ENCODE results near the gene ZFYVE1. TPM values are rescaled to one million over a fixed set of nuclear protein-coding genes. Genes with fewer than 3 reads are reported as not detected.

Gene ZFYVE1
- total RNA-seq, 1 donor from 2014 or later, result 38.1 TPM

- DNase-seq (ENCODE audit: extremely low spot score, unreplicated experiment), result no peak
- Mint-ChIP-seq H3K27me3 (ENCODE audit: unreplicated experiment) (no peaks in the 10 kb centered on the region), H3K4me1 (ENCODE audit: unreplicated experiment) (peaks cover 8% of the 10 kb centered on the region), H3K9me3 (ENCODE audit: unreplicated experiment) (no peaks in the 10 kb centered on the region), H3K4me3 (ENCODE audit: unreplicated experiment) (no peak overlapping the region), H3K36me3 (ENCODE audit: unreplicated experiment) (peaks cover 31% of the 10 kb centered on the region), H3K27ac (ENCODE audit: unreplicated experiment) (no peak overlapping the region)
- no peak for TF ChIP-seq CTCF (IDR thresholded peaks at IDR 0.05)
Observed at GRCh38 chr14:73000073-73000472, 26.8 kb downstream of the ZFYVE1 start.

GRCh38 chr14:72999316-72999715 is 27.6 kb downstream of the ZFYVE1 start:
- Mint-ChIP-seq H3K27ac (ENCODE audit: unreplicated experiment) (no peak overlapping the region), H3K4me3 (ENCODE audit: unreplicated experiment) (no peak overlapping the region), H3K36me3 (ENCODE audit: unreplicated experiment) (peaks cover 34% of the 10 kb centered on the region), H3K9me3 (ENCODE audit: unreplicated experiment) (no peaks in the 10 kb centered on the region), H3K27me3 (ENCODE audit: unreplicated experiment) (no peaks in the 10 kb centered on the region), H3K4me1 (ENCODE audit: unreplicated experiment) (peaks cover 8% of the 10 kb centered on the region)
- DNase-seq (ENCODE audit: extremely low spot score, unreplicated experiment), result no peak
- TF ChIP-seq CTCF (IDR thresholded peaks at IDR 0.05), result no peak

DNA sequence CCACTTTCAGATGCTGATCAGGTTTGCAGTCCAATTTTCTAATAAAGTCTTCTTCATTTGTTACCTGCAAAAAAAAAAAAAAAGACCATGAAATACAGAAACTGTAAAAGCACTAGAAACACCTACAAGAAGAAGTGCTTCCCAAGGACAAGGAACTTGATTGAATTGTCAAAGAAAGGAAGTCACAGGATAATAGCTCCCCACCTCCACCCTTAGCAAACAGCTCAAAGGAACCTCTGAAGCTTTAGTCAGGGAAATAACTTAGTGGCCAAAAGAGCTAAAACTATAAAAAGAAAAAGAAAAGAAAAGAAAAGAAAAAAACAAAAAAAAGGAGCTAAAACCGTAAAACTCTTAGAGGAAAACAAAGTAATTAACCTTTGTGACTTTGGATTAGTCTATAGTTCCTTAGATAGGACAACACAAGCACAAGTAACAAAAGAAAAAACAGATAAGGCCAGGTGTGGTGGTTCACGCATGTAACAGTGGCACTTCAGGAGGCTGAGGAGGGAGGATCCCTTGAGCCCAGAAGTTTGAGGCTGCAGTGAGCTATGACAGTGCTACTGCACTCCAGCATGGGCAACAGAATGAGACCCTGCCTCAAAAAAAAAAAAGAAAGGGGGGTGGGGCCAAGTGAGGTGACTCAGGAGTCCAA is 28.5 kb downstream of the ZFYVE1 start:
- DNase-seq (ENCODE audit: extremely low spot score, unreplicated experiment), result no peak
- peaks cover 29% of the 10 kb centered on the region for H3K36me3 Mint-ChIP-seq (ENCODE audit: unreplicated experiment)
- peaks cover 8% of the 10 kb centered on the region for H3K4me1 Mint-ChIP-seq (ENCODE audit: unreplicated experiment)
- H3K27ac Mint-ChIP-seq (ENCODE audit: unreplicated experiment), result no peak overlapping the region
- no peak overlapping the region for H3K4me3 Mint-ChIP-seq (ENCODE audit: unreplicated experiment)
- H3K27me3 Mint-ChIP-seq (ENCODE audit: unreplicated experiment), result no peaks in the 10 kb centered on the region
- no peak for TF ChIP-seq CTCF (IDR thresholded peaks at IDR 0.05)
- no peaks in the 10 kb centered on the region for H3K9me3 Mint-ChIP-seq (ENCODE audit: unreplicated experiment)

DNA sequence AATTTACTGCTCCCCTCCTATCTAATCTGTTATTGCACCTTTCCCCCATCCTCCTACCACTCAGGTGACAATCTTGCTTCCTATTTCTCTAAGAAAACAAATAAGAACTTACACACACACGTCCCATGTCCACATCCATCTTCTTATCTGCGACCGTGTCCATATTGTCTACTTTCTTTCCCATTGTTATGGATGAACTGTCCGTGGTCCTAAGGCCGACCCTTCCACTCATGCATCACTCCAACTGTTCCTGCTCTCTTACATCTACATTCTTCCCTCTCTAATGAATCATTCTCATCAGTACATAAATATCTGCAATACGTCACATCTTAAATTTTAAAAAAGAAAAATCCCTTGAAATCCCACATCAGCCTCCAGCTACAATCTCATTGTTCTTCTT is 30.0 kb downstream of the ZFYVE1 start:
- no peak for DNase-seq (ENCODE audit: extremely low spot score, unreplicated experiment)
- Mint-ChIP-seq H3K9me3 (ENCODE audit: unreplicated experiment) (no peaks in the 10 kb centered on the region), H3K4me3 (ENCODE audit: unreplicated experiment) (no peak overlapping the region), H3K36me3 (ENCODE audit: unreplicated experiment) (peaks cover 43% of the 10 kb centered on the region), H3K27me3 (ENCODE audit: unreplicated experiment) (no peaks in the 10 kb centered on the region), H3K4me1 (ENCODE audit: unreplicated experiment) (peaks cover under 1% of the 10 kb centered on the region), H3K27ac (ENCODE audit: unreplicated experiment) (no peak overlapping the region)
- no peak for TF ChIP-seq CTCF (IDR thresholded peaks at IDR 0.05)

DNA sequence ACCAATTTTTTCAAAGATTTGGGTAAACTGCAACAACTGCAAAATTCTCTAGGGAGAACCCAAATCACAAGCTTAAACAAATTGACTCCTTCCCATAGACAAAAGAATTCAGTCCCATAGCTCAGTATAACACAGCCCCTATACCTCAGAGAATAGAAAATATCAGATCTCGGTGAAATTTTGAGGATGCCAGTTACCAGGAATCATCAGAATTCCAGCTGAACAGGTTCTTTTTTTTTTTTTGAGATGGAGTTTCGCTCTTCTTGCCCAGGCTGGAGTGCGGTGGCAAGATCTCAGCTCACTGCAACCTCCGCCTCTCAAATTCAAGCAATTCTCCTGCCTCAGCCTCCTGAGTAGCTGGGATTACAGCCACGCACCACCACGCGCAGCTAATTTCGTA is 36.7 kb downstream of the ZFYVE1 start:
- Mint-ChIP-seq H3K27ac (ENCODE audit: unreplicated experiment) (no peak overlapping the region), H3K27me3 (ENCODE audit: unreplicated experiment) (no peaks in the 10 kb centered on the region), H3K4me3 (ENCODE audit: unreplicated experiment) (no peak overlapping the region), H3K9me3 (ENCODE audit: unreplicated experiment) (no peaks in the 10 kb centered on the region), H3K36me3 (ENCODE audit: unreplicated experiment) (peaks cover 40% of the 10 kb centered on the region), H3K4me1 (ENCODE audit: unreplicated experiment) (no peaks in the 10 kb centered on the region)
- no peak for DNase-seq (ENCODE audit: extremely low spot score, unreplicated experiment)
- no peak for TF ChIP-seq CTCF (IDR thresholded peaks at IDR 0.05)

Data from osteocyte (in vitro differentiated cells).